ENCODE results near the gene OLFML3. TPM values are rescaled to one million over a fixed set of nuclear protein-coding genes. Genes with fewer than 3 reads are reported as not detected.

OLFML3 gene
- total and polyA plus RNA-seq, 4 donors, result 50.6 to 343 (median 80.8) TPM

DNA sequence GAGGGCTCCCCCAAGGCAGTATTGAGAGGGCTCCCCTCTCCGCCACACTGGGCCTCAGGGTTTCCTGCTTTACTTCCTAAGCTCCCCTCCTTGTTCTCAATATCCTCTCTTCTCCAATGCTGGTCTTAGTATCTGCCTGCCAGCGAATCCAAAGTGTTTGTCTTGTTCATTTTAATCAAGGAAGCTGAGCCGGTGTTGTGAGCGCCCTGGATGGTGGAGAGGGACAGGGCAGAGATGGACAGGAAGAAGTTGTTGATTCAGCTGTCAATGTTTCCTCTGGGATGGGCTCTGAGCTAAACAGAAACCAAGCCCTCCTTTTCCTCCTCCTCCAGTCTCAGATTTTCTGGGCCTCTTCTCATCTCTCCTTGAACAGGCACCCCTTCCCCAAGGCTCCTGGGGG is 5.4 kb downstream of the OLFML3 start:
- Histone ChIP-seq H3K4me3 (ENCODE audit: low read depth, low read length) (no peak overlapping the region), H3K27me3 (ENCODE audit: control insufficient read depth, insufficient read depth, low read length) (no peaks in the 10 kb centered on the region), H3K9me3 (ENCODE audit: control insufficient read depth, insufficient read depth, low read length) (no peaks in the 10 kb centered on the region), H3K36me3 (ENCODE audit: control insufficient read depth, insufficient read depth, low read length) (peaks cover 6% of the 10 kb centered on the region), H3K4me1 (ENCODE audit: control insufficient read depth, insufficient read depth, low read length) (peaks cover 36% of the 10 kb centered on the region), H3K27ac (ENCODE audit: low read depth, low read length) (peak overlapping the region; percentile 72)
- 83% methylated on average over 2 of the region's 4 CpGs for WGBS (ENCODE audit: insufficient coverage)
- peak in 1 of 6 donors; percentile 54 for DNase-seq (ENCODE audit: low read depth in 4 of 6, low spot score in 6 of 6)

DNA sequence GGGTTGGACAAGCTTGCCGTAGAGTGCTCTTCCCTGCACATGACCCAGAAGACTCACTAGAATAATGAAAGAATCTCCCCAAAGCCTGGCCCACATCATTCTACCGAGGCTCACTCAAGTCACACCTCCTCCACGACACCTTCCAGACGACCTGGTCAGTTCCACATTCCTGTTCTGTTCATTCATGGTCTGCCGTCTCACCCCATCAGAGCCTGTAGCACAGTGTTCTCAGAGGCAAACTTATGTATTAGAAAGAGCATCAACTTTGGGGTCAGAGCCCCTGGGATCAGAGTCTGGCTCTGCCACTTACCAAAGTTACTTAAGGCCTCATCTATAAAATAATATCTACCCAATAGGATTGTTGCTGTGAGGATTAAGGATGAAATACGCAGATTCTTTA is 7.5 kb downstream of the OLFML3 start:
- no peak for DNase-seq (ENCODE audit: low read depth in 4 of 6, low spot score in 6 of 6)
- Histone ChIP-seq H3K9me3 (ENCODE audit: control insufficient read depth, insufficient read depth, low read length) (no peaks in the 10 kb centered on the region), H3K4me3 (ENCODE audit: low read depth, low read length) (no peak overlapping the region), H3K4me1 (ENCODE audit: control insufficient read depth, insufficient read depth, low read length) (peaks cover 22% of the 10 kb centered on the region), H3K27me3 (ENCODE audit: control insufficient read depth, insufficient read depth, low read length) (no peaks in the 10 kb centered on the region), H3K27ac (ENCODE audit: low read depth, low read length) (no peak overlapping the region), H3K36me3 (ENCODE audit: control insufficient read depth, insufficient read depth, low read length) (no peaks in the 10 kb centered on the region)
- WGBS (ENCODE audit: insufficient coverage), result 79% methylated on average over 5 of the region's 6 CpGs

DNA sequence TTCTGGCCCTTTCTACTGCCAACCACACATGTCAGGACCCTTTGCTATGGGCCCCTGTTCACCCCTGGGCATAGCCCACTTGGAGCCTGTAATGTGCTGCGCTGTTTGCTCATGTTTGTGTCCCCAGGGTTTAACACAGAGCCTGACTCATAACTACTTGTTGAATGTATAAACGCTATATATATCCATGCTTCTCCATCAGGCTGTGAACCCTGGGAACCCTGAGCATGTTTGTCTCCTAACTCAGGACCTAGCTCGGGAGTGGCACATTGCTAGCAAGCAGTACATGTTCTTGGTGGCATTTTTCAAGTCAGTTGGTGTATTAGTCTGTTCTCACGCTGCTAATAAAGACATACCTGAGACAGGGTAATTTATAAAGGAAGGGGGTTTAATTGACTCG is 8.0 kb downstream of the OLFML3 start:
- DNase-seq (ENCODE audit: low read depth in 4 of 6, low spot score in 6 of 6), result no peak
- no peaks in the 10 kb centered on the region for H3K9me3 ChIP-seq (ENCODE audit: control insufficient read depth, insufficient read depth, low read length)
- no peaks in the 10 kb centered on the region for H3K36me3 ChIP-seq (ENCODE audit: control insufficient read depth, insufficient read depth, low read length)
- 100% methylated on average over 3 of the region's 5 CpGs for WGBS (ENCODE audit: insufficient coverage)
- no peak overlapping the region for H3K27ac ChIP-seq (ENCODE audit: low read depth, low read length)
- no peaks in the 10 kb centered on the region for H3K27me3 ChIP-seq (ENCODE audit: control insufficient read depth, insufficient read depth, low read length)
- peaks cover 21% of the 10 kb centered on the region for H3K4me1 ChIP-seq (ENCODE audit: control insufficient read depth, insufficient read depth, low read length)
- H3K4me3 ChIP-seq (ENCODE audit: low read depth, low read length), result no peak overlapping the region

DNA sequence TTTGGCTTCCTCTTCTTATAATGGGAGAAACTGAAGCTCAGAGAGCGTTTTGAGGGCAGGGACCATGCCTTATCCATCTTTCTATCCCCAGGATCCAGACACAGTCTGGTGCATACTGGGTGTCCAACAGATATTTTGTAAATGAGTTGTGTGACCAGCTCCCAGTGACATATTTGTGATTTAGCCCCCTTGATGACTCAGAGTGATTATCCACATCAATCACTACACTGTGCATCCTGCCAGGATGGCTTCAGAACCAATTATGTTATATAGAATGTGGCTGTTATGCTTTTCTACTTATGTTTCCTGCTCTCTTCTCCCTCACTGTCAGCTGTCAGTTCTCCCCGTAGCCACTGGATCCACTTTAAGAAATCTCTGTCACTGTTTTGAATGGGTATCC is 11.3 kb downstream of the OLFML3 start:
- no peak for DNase-seq (ENCODE audit: low read depth in 4 of 6, low spot score in 6 of 6)
- Histone ChIP-seq H3K9me3 (ENCODE audit: control insufficient read depth, insufficient read depth, low read length) (peaks cover 8% of the 10 kb centered on the region), H3K27ac (ENCODE audit: low read depth, low read length) (no peak overlapping the region), H3K36me3 (ENCODE audit: control insufficient read depth, insufficient read depth, low read length) (no peaks in the 10 kb centered on the region), H3K4me3 (ENCODE audit: low read depth, low read length) (no peak overlapping the region), H3K27me3 (ENCODE audit: control insufficient read depth, insufficient read depth, low read length) (no peaks in the 10 kb centered on the region), H3K4me1 (ENCODE audit: control insufficient read depth, insufficient read depth, low read length) (no peaks in the 10 kb centered on the region)
- no CpG with 5 or more reads among the region's 2 CpGs for WGBS (ENCODE audit: insufficient coverage)

DNA sequence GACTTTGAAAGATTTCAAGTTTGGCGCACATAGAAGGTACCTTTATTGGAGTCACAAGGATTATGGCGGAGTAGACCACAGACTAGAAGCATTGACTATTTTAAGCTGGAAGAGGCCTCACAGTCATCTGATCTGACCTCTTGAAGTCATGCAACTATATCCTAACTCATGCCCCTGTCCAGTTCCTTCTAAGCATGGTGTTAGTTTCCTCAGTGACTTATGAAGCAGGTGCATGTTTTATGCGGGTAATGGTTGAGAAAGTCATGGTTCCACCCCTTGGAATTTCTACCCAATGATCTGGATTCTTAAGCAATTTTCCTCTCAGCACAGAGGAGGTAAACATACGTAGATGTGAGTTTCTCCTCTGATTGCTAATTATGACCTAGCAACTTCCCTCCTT is 11.7 kb downstream of the OLFML3 start:
- Histone ChIP-seq H3K27me3 (ENCODE audit: control insufficient read depth, insufficient read depth, low read length) (no peaks in the 10 kb centered on the region), H3K4me1 (ENCODE audit: control insufficient read depth, insufficient read depth, low read length) (no peaks in the 10 kb centered on the region), H3K36me3 (ENCODE audit: control insufficient read depth, insufficient read depth, low read length) (no peaks in the 10 kb centered on the region), H3K27ac (ENCODE audit: low read depth, low read length) (no peak overlapping the region), H3K9me3 (ENCODE audit: control insufficient read depth, insufficient read depth, low read length) (peaks cover 11% of the 10 kb centered on the region), H3K4me3 (ENCODE audit: low read depth, low read length) (no peak overlapping the region)
- 92% methylated on average over 2 of the region's 4 CpGs for WGBS (ENCODE audit: insufficient coverage)
- no peak for DNase-seq (ENCODE audit: low read depth in 4 of 6, low spot score in 6 of 6)

DNA sequence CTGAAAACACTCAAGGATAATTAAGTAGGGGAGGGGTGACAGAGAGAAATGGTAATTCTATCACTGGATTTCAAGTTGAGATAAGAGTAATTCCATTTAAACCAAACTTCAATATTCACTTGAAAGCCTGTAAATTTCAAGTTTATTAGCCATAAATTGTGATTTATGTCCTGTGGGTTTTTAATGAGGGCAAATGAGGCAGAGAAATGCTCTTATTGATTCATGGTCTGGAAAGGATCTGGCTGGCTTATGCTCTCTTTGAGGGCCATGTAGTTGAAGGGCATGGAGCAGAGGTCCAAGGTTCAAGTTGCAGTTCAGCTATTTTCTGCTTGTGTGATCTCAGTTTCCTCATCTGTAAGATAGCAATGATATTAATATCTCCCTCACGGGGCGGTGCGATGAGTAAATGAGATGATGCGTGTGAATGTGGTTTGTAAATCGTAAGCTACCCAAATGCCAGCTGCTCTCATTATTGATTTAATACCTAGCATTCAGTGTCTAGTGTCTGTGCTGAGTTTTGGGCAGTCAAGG is 12.3 kb downstream of the OLFML3 start:
- no CpG with 5 or more reads among the region's 5 CpGs for WGBS (ENCODE audit: insufficient coverage)
- Histone ChIP-seq H3K27me3 (ENCODE audit: control insufficient read depth, insufficient read depth, low read length) (no peaks in the 10 kb centered on the region), H3K36me3 (ENCODE audit: control insufficient read depth, insufficient read depth, low read length) (no peaks in the 10 kb centered on the region), H3K4me3 (ENCODE audit: low read depth, low read length) (no peak overlapping the region), H3K9me3 (ENCODE audit: control insufficient read depth, insufficient read depth, low read length) (peaks cover 11% of the 10 kb centered on the region), H3K4me1 (ENCODE audit: control insufficient read depth, insufficient read depth, low read length) (no peaks in the 10 kb centered on the region), H3K27ac (ENCODE audit: low read depth, low read length) (no peak overlapping the region)
- no peak for DNase-seq (ENCODE audit: low read depth in 4 of 6, low spot score in 6 of 6)

DNA sequence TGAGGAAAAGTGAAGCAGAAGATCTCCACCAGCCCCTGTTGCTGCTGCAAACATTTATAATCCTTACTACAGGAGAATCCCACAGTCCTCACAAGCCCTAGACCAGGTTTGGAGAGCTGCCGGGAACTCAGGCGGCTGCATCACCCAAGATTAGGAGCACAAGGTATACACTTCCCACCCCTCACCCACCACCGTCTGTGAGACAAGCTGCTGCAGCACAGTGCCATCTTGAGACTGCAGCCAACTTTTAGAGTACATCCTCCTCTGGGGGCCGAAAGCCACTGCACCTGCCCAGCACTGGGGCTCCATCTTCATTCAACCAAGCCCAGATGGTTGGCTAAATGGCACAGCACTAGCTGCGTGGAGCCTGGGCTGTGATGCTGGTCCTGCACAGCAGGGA is 13.8 kb downstream of the OLFML3 start:
- H3K4me1 ChIP-seq (ENCODE audit: control insufficient read depth, insufficient read depth, low read length), result no peaks in the 10 kb centered on the region
- peak in 1 of 6 donors; percentile 51 for DNase-seq (ENCODE audit: low read depth in 4 of 6, low spot score in 6 of 6)
- H3K27me3 ChIP-seq (ENCODE audit: control insufficient read depth, insufficient read depth, low read length), result no peaks in the 10 kb centered on the region
- peaks cover 11% of the 10 kb centered on the region for H3K9me3 ChIP-seq (ENCODE audit: control insufficient read depth, insufficient read depth, low read length)
- 89% methylated on average over 5 of the region's 5 CpGs for WGBS (ENCODE audit: insufficient coverage)
- no peak overlapping the region for H3K27ac ChIP-seq (ENCODE audit: low read depth, low read length)
- H3K36me3 ChIP-seq (ENCODE audit: control insufficient read depth, insufficient read depth, low read length), result no peaks in the 10 kb centered on the region
- H3K4me3 ChIP-seq (ENCODE audit: low read depth, low read length), result no peak overlapping the region

DNA sequence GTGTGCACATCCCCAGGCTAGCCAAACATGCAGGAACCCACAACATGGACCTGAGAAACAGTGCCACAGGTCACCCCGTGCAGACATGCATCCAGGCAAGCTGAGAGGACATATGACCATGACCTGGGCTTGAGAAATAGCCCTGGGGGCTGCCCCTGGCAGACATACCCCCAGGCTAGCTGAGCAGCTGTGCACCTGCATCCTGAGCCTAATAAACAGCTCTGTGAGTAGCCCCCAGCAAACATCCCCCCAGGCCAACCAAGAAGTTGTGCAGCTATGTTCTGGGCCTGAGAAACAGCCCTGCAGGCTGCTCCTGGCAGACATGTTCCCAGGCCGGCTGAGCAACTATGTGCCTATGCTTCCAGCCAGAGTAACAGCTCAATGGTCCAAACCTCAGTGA is 14.5 kb downstream of the OLFML3 start:
- no peak for DNase-seq (ENCODE audit: low read depth in 4 of 6, low spot score in 6 of 6)
- WGBS (ENCODE audit: insufficient coverage), result 80% methylated on average over 2 of the region's 2 CpGs
- H3K4me3 ChIP-seq (ENCODE audit: low read depth, low read length), result no peak overlapping the region
- no peak overlapping the region for H3K27ac ChIP-seq (ENCODE audit: low read depth, low read length)
- no peaks in the 10 kb centered on the region for H3K4me1 ChIP-seq (ENCODE audit: control insufficient read depth, insufficient read depth, low read length)
- H3K9me3 ChIP-seq (ENCODE audit: control insufficient read depth, insufficient read depth, low read length), result peaks cover 11% of the 10 kb centered on the region
- H3K27me3 ChIP-seq (ENCODE audit: control insufficient read depth, insufficient read depth, low read length), result no peaks in the 10 kb centered on the region
- H3K36me3 ChIP-seq (ENCODE audit: control insufficient read depth, insufficient read depth, low read length), result no peaks in the 10 kb centered on the region

DNA sequence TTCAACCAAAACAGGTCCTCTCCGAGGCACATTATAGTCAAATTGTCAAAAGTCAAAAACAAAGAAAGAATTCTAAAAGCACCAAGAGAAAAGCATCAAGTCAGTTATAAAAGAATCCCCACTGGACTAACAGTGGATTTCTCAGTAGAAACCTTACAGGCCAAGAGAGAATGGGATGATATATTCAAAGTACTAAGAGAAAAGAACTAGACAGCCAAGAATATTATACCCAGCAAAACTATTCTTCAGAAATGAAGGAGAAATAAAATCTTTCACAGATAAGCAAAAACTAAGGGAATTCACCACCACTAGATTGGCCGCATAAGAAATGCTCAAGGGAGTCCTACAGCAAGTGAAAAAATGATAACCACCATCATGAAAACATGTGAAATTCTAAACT is 16.1 kb downstream of the OLFML3 start:
- no peaks in the 10 kb centered on the region for H3K27me3 ChIP-seq (ENCODE audit: control insufficient read depth, insufficient read depth, low read length)
- no peak overlapping the region for H3K4me3 ChIP-seq (ENCODE audit: low read depth, low read length)
- peaks cover 11% of the 10 kb centered on the region for H3K9me3 ChIP-seq (ENCODE audit: control insufficient read depth, insufficient read depth, low read length)
- DNase-seq (ENCODE audit: low read depth in 4 of 6, low spot score in 6 of 6), result no peak
- H3K36me3 ChIP-seq (ENCODE audit: control insufficient read depth, insufficient read depth, low read length), result no peaks in the 10 kb centered on the region
- no peak overlapping the region for H3K27ac ChIP-seq (ENCODE audit: low read depth, low read length)
- WGBS (ENCODE audit: insufficient coverage), result no CpG with 5 or more reads among the region's 2 CpGs
- H3K4me1 ChIP-seq (ENCODE audit: control insufficient read depth, insufficient read depth, low read length), result no peaks in the 10 kb centered on the region

DNA sequence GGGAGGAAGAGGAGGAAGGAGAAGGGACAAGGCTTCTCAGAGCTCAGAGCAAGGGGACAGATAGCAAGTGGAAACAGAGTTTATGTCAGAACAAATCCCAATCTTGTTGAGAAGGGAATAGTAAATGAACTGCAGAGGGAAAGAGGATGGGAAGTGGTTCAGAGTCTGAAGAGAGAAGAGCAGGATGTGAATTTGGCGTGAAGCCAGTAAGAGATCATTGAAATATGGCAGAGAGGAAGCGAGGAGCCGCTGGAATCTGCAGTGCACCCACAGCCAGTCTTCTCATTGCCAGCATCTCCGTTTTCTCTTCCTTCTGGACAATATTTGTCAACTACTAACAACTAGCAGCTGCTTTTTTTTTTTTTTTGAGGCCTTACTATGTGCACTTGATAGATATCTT is 19.1 kb downstream of the OLFML3 start:
- no peaks in the 10 kb centered on the region for H3K36me3 ChIP-seq (ENCODE audit: control insufficient read depth, insufficient read depth, low read length)
- H3K27ac ChIP-seq (ENCODE audit: low read depth, low read length), result no peak overlapping the region
- H3K9me3 ChIP-seq (ENCODE audit: control insufficient read depth, insufficient read depth, low read length), result peaks cover 11% of the 10 kb centered on the region
- peaks cover 19% of the 10 kb centered on the region for H3K4me1 ChIP-seq (ENCODE audit: control insufficient read depth, insufficient read depth, low read length)
- WGBS (ENCODE audit: insufficient coverage), result 100% methylated on average over 1 of the region's 4 CpGs
- no peaks in the 10 kb centered on the region for H3K27me3 ChIP-seq (ENCODE audit: control insufficient read depth, insufficient read depth, low read length)
- DNase-seq (ENCODE audit: low read depth in 4 of 6, low spot score in 6 of 6), result peak in 2 of 6 donors; percentile 32 to 46
- H3K4me3 ChIP-seq (ENCODE audit: low read depth, low read length), result no peak overlapping the region

All from spinal cord (tissue), 10 donors.